HG02943 (cell line): ENCODE data around the gene NRXN3.
"Not testable (repeated sequence)": the region's sequence is repeated elsewhere in the genome, so short reads cannot be mapped to it uniquely, and the experiment has no call there.

Experiments used
- ATAC-seq: cut with Tn5 transposase; IDR thresholded peaks from one replicate; pipeline ENCODE4 v1.9.1; 2021; ENCODE audit warnings: mild to moderate bottlenecking, low read depth, moderate library complexity; ENCODE audit not compliant: unreplicated experiment

The NRXN3 gene

DNA sequence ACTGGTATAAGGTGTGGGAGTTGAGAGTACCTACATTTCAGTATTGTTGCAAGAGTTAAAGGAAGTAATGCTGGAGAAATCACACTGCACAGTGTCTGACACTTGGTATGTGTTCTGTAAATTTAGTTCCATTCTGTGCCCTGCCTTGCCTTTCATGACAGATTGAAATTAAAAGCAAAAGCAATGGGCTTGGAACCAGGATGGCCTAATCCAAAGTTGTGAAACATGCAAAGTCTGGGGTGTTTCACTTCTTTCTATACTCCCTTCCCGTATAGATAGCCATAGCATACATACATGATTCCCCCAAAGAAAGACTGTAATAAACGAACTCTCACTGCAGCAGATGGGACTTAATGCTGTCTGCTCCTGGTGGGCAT, 281.1 kb downstream of the NRXN3 start:
- ATAC-seq, result no peak

GRCh38 chr14:78455896-78456435, 285.8 kb downstream of the NRXN3 start:
- no peak for ATAC-seq

- no peak for ATAC-seq
These were observed 299.8 kb downstream of the NRXN3 start for GRCh38 chr14:78469947-78470346.

DNA sequence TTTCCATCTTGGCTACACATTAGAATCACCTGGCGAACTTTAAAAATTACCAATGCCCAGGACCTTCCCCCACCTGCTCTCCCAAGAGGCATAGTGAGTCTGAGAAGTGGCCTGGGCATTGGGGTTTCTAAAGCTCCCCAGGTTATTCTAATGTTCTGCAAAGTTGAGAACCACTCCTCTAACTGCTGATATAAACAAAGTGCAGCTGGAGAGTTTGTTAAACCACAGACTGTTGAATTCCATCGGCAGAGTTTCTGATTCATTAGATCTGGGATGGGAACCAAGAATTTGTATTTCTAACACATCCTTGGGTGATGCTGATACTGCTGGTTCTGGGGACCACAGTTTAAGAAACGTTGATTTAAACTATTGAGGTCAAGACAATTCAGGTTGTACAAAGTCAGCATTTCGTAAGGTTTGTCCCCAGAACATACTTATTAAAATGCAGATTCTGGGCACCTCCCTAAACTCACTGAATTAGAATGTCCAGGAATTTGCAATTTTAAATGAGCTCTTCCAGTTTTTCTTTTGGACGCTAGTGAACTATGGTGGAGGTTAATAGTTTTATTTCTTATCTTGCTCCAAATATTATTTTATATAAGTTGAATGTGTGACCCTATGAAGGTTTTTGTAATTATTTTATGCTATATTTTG, 309.1 kb downstream of the NRXN3 start:
- ATAC-seq, result no peak

GRCh38 chr14:78484028-78484427, 313.9 kb downstream of the NRXN3 start:
- ATAC-seq, result no peak

- ATAC-seq, result no peak
These were observed 315.9 kb downstream of the NRXN3 start for GRCh38 chr14:78486081-78486480.

- no peak for ATAC-seq
These were observed 316.4 kb downstream of the NRXN3 start for GRCh38 chr14:78486621-78487020.

GRCh38 chr14:78487573-78487972, 317.4 kb downstream of the NRXN3 start:
- ATAC-seq, result not testable (repeated sequence)

GRCh38 chr14:78488938-78489337, 318.8 kb downstream of the NRXN3 start:
- ATAC-seq, result no peak

- no peak for ATAC-seq
These were observed 320.9 kb downstream of the NRXN3 start for GRCh38 chr14:78491048-78491447.

DNA sequence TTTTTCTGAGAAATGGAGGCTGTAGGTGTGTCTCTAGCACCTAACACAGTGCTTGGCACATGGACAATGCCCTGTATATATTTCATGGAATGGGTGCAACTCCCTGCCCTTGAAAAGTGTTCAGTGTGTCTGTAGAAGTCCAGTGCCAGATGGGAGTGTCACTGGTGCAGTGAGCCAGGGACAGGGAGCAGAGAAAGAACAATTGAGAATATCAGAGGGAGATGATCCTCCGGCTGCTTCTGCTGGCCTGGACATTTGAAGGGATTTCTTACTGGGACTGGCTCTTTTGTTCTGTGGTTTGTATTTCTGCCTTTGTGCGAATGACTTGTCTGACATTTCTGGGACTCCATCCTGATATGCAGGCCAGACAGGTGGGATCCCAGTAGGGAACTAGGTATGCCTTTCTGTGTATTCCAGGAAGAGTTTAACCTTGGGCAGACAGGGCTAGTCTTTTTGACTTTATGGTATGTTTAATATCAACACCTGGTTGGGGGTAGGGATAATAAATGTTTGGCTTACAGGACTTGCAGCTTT, 328.0 kb downstream of the NRXN3 start:
- no peak for ATAC-seq

- no peak for ATAC-seq
These were observed 331.7 kb downstream of the NRXN3 start for GRCh38 chr14:78501909-78502308.

DNA sequence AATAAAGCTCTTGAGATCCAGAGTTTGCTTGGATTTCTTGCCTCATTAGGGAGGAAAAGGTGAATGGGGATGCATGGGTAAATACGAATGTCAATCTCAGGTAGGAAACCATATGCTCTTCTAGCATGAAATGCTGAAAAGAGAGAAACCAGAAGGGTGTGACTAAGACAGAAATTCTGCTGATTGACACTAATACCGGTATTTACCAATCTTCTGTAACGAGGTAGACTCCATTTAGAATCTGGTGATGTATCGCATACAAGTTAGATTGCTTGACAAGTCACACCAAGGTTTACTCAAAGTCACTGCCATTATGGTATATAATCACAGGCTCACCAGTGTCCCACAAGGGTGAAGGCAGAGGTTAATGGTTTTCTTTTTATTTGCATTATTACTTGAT, 337.9 kb downstream of the NRXN3 start:
- no peak for ATAC-seq

DNA sequence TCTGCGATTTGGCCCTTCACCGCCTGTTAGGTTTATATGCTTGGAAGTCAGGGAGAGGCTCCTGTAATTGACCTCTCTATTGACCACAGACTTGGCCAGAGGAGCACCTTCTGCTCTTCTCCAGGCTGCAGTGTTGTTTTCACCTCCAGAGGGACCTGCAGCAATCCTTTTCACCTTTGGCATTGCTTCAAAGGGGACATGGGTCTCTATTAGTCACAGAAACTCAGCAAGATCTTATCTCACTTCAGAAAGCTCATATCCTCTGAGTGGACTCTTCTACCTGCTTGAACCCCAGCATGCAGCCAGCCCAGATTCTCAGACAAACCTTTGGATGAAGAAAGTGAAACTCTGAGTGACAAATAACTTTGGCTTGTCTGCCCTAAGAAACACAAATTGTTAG, 339.3 kb downstream of the NRXN3 start:
- ATAC-seq, result no peak

- ATAC-seq, result no peak
These were observed 341.8 kb downstream of the NRXN3 start for GRCh38 chr14:78512021-78512420.

GRCh38 chr14:78519863-78520262, 349.7 kb downstream of the NRXN3 start:
- no peak for ATAC-seq

GRCh38 chr14:78524196-78524595, 354.0 kb downstream of the NRXN3 start:
- ATAC-seq, result no peak

DNA sequence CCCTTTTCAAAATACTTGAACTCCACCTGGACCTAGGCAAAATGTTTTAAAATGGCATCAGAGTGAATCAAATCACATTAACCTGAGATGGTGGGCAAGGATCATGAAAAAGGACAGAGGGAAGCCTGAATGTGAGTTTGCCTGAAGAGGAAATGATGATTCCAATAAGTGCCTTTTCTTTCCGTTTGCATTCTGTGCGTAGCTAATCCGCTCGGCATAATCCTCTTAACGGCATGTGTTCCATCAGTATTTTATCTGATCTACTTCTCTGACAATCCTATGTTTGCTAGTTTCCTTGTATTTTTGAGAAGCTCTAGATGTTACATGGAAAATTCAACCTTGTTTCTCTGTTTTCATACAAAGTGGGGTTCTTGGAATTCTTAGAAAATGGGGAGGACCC, 354.6 kb downstream of the NRXN3 start:
- ATAC-seq, result no peak

DNA sequence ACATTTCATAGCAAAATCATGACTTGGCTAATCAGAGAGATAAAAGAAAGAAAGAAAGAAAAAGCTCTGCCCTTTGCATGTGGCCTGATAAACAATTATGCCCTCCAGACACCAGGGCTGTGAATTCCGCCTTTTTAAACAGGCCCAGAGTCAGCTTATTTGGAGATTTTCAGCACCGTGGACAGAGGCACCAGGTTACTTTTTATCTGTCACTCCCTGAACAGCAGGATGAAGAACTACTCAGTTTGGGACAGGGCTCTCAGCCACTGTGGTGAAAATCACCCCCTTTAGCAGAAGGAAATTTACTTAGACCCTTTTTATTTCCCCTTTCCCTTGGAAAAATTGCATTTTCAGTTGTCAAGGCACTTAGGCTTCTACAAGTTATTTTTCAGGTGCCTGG, 359.9 kb downstream of the NRXN3 start:
- ATAC-seq, result no peak

- ATAC-seq, result no peak
These were observed 364.0 kb downstream of the NRXN3 start for GRCh38 chr14:78534141-78534540.

DNA sequence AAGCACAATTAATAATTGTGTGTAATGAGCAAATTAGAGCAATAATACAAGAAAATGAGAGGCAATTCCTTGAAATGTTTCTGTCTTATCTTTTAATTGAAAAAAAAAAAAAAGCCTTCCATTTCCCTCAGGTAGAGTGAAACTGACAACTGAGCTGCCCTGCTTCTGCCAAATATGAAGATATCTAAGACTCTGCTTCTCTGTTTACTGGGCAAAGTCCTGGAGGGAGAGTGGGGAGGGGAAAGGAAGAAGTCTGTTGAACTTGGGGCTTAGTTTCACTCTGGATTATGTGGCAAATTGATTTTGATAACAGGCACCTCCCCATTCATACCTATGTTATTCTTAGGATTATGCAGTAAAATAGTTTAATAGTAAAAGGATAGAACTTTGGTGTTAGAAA, 364.9 kb downstream of the NRXN3 start:
- no peak for ATAC-seq

DNA sequence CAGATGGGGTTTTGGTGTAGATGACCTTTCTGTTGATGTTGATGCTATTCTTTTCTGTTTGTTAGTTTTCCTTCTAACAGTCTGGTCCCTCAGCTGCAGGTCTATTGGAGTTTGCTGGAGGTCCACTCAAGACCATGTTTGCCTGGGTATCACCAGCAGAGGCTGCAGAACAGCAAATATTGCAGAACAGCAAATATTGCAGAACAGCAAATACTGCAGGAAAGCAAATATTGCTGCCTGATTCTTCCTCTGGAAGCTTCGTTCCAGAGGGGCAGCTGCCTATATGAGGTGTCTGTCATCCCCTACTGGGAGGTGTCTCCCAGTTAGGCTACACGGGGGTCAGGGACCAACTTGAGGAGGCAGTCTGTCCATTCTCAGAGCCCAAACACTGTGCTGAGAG, 371.6 kb downstream of the NRXN3 start:
- ATAC-seq, result not testable (repeated sequence)
